ENCODE results near the gene GPR89B.
"Not testable (repeated sequence)": the region's sequence is repeated elsewhere in the genome, so short reads cannot be mapped to it uniquely, and the experiment has no call there.

GPR89B gene

DNA sequence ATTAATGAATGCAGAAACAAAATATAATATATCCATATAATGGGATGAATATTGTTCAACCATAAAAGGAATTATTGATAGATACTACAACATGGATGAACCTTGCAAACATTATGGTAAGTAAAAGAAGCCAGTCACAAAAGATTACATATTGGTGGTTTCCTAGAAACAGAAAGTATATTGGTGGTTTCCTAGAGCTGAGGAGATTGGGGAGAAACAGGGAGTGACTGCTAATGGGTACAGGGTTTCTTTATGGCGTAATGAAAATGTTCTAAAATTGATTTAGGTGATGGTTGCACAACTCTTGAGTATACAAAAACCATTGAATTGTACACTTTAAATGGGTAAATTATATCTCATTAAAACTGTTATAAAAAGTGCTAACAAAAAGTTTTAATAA, 14.3 kb downstream of the GPR89B start:
- not testable (repeated sequence) for DNase-seq

DNA sequence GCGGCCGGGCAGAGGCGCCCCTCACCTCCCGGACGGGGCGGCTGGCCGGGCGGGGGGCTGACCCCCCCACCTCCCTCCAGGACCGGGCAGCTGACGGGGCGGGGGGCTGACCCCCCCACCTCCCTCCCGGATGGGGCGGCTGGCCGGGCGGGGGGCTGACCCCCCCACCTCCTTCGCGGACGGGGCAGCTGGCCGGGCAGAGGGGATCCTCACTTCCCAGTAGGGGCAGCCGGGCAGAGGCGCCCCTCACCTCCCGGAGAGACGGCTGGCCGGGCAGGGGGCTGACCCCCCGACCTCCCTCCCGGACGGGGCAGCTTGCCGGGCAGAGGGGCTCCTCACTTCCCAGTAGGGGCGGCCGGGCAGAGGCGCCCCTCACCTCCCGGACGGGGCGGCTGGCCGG, 21.3 kb downstream of the GPR89B start:
- DNase-seq = not testable (repeated sequence)

GRCh38 chr1:147958906-147959305, 30.7 kb downstream of the GPR89B start:
- not testable (repeated sequence) for DNase-seq

DNA sequence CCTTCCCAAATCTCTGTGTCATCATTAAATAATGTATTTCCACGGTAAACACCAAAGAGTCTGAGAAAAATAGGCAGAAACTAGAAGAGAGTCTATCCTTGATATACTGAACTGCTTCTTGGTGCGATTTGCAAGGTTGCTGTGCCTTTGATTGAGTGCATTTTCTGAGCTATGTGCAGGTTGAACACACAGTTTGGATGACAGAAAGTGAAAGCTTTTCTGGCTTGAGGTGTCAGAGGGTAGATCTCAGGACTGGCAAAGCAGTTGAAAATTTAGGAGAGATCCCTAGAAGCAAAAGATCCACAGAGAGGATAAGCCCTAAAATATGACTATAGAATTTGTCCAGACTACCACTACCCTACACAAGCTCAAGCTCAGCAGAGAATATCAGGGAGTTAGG, 31.5 kb downstream of the GPR89B start:
- not testable (repeated sequence) for DNase-seq

DNA sequence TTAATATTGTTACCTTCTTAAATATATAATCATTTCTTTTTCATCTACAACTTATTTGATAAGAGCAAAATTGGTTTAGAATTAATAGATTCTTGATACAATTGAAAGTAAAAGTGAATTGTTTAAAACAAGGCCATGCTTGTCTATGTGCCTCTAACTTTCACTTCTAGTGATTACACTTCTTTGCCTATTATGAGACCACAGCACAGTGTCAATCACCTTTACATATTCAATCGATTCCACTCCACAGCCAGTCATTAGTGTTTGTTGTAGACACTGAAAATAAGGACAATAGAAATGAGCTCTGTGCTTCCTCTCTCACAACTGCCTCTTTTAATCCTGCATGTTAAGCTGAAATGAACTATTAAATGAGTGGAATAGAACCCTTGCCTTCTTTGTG, 36.4 kb downstream of the GPR89B start:
- DNase-seq = not testable (repeated sequence)

GRCh38 chr1:147966657-147967056, 38.4 kb downstream of the GPR89B start:
- DNase-seq = not testable (repeated sequence)

DNA sequence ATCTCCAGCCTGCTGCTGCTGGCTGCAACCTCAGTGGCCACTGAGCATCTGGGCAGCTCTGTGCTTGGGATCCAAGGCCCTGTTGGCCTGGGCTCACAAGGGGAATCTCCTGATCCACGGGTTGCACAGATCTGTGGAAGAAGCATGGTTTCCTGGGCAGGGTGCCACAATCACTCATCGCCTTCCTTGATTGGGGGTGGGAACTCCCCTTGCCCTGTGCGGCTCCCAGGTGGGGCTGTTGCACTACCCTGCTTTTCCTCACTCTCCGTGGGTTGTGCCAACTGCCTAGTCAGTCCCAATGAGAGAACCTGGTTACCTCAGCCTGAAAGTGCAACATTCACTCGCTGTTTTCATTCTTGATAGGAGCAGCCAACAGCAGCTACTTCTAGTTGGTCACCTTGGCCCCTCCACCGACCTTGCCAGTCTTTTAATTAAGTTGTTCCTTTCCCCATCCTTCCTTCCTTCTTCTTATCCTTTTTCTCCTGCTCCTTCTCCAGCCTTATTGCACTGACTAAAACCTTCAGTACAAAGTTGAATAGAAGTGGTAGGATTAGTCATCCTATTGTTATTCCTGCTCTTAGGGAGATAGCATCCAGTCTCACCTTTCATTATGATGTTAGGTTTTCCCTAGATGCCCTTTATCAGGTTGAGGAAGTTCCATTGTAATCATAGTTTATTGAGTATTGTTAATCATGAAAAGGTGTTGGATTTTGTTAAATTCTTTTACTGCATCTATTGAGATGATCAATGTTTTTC, 50.9 kb downstream of the GPR89B start:
- not testable (repeated sequence) for DNase-seq

DNA sequence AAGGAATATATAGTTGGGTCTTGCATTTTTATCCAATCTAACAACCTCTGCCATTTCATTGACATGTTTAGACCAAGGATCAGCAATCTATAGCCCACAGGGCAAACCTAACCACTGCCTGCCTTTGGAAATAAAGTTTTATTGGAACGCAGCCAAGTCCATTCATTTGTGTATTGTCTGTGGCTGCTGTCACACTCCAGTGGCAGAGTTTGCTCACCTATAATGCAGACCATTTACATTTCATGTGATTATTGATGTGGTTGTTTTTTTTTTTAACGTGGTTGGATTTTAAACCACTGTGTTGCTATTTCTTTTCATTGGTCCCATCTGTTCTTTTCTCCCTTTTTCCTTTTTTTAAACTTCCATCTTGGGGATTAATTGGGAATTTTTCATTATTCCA, 57.2 kb downstream of the GPR89B start:
- DNase-seq = not testable (repeated sequence)

DNA sequence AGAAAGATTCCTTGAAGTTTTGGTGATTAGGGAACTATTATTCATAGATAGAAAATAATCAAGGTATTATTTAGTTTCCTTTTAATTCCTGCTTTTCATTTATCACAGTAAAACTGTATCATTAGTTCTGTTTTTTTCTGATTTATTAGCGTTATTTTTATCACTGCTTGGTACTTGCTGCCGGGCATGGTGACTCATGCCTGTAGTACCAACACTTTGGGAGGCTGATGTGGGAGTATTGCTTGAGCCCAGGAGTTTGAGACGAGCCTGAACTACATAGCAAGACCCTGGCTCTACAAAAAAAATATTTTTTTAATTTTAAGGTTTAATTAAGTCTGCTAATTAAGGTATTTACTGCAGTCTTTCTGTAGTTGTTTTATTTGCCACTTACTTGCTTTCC, 59.7 kb downstream of the GPR89B start:
- DNase-seq = not testable (repeated sequence)

DNA sequence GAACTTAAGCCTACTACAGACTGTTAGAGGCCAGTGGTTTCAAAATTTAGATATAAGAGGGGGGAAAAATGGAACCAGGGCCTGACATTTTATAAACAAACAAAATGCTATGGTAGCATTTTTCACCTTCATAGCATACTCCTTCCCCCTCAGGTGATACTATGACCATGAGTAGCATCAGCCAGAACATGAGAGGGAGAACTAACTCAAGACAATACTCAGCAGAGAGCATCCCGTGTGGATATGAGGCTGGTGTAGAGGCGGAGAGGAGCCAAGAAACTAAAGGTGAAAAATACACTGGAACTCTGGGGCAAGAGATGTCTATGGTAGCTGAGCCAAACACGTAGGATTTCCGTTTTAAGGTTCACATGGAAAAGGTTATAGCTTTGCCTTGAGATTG, 64.7 kb downstream of the GPR89B start:
- not testable (repeated sequence) for DNase-seq

DNA sequence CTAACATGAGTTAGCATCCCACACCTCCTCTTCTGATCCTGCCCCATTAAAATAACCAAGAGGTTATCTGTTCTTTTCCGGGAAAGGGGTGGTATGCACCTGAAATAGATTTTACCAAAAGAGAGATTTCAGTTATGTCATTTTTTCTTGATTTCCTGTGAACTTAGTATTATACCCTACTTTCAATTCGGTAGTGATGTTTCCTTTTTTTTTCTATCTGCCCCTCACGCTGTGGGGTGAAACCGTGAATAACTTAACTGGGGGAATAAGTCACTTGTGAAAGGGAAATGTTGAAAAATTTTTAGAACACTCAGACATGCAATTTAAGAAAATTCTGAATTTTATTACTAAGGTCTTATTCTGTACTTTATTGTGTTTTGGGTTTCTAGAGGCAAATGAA, 65.2 kb downstream of the GPR89B start:
- not testable (repeated sequence) for DNase-seq

DNA sequence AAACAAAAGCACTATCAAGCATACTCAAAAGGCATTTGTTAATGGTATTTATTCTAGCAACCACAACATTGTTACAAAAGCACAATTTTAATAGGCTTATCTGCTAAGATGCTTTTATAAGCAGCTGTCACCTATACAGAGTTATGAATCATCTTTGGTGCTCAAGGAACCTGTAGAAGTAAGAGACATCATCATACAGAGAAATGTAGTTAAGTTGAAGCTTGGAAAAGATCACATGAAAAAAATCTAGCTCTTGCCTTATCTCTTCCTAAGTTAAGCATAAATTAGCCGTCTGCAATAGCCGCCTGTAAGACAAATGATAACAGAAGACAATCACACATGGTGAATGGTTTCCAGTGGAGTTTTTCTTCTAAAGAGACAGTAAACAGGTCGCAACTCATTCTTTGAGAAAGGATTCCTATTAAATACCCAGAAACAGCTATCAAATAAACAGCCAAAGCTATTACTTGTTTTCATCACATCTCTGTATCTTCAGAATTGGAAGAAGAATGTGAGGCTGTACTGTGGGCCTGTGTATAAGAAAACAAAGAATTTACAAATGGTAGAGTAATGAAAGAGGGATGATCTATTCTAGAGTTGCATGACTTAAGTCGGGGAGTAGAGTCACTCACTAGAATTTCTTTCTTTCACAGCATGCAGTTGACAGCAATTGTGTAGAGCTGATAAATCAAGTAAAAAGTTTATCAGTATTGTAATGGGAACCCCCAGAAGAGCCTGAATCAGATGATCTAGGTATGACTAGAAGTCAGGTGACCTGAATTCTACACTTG, 65.8 kb downstream of the GPR89B start:
- not testable (repeated sequence) for DNase-seq

- not testable (repeated sequence) for DNase-seq
These were observed 67.9 kb downstream of the GPR89B start for GRCh38 chr1:147996088-147996487.

DNA sequence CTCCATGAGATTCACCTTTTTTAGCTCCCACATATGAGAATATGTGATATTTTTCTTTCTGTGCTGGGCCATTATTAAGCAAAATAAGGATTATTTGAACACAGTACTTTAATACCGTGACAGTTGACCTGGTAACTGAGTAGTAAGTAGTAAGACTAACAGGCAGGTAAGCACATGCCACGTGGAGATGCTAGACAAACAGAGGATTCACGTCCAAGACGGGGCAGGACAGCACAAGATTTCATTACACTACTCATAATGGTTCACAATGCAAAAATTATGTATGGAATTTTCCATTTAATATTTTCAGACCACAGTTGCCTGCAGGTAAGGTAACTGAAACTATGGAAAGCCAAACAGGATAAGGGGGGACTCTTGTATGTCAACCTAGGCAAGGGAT, 79.5 kb downstream of the GPR89B start:
- not testable (repeated sequence) for DNase-seq

- no peak for DNase-seq
These were observed 82.3 kb downstream of the GPR89B start for GRCh38 chr1:148010527-148010926.

DNA sequence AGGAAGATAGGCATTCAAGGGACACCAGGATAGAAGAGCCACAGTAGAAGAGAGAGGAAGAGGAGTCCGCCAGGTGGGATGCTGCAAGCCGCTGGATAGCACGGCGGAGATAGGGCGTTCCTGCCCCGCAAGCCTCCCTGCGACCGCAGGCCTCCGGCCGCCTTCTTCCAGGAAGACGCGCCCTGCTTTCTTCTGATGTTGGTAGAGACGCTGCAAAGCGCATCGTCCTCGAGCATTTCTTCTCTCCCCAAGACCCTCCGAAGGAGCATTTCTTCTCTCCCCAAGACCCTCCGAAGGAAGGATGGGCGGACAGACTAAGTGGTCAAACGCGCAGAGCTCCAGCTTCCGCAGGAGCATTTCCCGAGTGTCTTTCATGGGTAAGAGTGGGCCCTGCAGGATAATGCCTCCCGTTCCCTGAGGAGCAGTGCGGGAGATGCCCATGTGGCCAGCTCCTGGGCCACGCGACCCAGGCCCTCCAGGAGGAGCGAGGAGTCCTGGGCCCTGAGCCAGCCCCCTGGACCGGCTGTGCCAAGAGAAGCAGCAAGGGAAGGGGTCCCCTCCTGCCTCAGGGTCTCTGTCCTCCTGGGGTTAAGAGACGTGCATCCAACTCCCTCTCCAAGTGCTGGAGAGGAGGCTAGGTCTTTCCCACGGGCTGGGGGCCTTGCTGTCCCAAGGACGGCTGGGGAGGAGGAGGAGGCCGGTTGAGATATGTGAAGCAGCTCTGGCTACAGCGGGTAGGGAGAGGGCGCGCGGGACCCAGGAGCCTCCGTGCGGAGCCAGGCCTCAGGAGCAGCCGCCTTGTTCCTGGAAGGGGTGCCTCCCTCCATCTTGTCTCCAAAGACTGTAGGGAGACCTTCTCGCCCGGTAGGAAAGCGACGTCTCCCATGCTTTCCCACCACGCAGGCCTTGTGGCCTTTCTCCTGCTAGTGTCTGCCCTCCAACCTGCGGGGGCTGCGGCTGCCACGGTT, 85.2 kb downstream of the GPR89B start:
- DNase-seq = not testable (repeated sequence)

DNA sequence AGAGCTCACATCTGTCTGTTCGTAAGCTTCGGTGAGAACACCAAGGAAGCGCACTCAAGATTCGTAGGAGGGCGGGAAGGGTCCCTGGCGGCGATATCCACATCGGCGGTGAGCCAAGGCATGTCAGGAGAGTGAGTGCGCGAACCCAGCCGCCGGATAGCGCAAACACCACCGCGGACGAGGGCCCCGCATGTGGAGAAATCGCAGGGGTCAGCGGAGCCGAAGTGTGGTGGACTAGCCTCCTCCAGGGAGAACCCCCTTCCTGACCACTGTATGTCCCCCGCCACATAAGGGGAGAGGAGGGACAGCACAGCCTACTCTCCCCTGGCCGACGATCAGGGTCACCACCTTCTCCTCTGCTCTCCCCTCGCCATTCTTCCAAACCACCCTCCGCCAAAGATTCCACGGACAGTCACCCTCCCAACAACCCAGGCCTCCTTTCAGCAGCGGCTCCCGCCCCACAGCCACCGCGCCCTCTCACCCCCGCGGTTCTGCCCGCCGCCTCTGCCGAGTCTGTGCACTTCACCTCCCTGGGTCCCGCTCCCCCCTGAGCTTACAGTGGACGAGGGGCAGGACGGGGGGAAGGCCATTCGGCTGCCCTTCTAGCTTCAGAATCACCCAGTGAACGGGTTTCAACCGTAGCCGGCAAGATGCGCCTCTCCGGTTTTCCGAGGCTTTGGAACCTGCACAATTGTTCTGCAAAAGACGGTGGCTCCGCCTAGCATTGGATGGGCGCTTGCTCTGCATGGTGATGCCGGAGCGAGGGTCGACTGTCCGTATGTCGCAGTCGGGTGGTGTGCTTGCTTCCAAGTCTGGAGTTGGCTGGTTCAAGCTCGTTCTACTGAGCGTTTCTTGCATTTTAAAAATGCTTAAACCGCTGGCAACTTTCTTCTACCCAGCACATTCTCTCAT, 86.3 kb downstream of the GPR89B start:
- DNase-seq = not testable (repeated sequence)

- DNase-seq = not testable (repeated sequence)
These were observed 96.7 kb downstream of the GPR89B start for GRCh38 chr1:148024918-148025317.

DNA sequence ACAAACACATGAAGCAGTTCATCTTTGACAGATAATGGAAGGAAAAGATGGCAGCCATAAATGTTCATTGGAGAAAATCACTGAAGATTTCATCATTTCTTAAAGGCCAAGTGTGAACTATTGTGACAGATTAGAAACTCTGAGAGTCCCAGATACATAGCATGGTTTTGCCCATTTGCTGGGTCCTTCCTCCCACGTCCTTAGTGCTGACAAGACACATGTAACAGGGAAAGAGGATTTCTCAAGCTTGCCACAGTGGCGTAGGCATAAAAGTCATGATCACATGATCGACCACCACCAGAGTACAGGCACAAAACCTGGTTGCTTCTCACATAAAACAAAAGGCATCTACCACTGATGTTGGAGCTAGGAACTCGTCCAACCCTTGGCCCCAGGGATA, 98.8 kb downstream of the GPR89B start:
- DNase-seq = not testable (repeated sequence)

DNA sequence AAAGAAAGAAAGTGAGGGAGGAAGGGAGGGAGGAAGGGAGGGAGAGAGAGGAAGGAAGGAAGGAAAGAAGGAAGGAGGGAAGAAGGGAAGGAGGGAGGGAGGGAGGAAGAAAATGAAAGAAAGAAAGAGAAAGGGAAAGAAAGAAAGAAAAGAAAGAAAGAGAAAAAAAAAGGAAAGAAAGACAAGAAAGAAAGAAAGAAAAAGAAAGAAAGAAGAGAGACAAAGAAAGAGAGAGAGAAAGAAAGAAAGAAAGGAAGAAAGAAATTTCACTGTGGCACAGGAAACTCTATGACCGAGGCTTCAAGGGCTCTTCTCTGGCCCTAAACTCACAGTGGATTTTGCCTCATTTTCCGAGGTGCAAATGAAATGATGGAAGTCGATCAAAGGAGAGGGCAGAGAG, 104.0 kb downstream of the GPR89B start:
- DNase-seq = not testable (repeated sequence)

DNA sequence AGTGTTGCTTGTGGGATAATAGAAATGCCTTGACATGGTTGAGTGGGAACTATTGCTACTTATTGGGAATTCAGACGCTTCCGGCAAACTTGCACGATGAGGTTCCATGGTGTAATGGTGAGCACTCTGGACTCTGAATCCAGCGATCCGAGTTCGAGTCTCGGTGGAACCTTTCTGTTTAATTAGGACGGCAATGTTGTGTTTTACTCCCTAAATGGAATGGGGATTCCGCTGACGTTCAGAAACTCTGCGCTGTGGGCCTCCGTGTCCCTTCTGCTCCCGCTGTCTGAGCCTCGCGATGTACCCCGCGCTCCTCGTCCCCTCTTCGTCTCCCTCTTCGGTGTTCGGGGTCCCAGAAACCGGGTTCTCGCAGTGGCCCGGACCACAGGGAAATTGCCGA, 104.5 kb downstream of the GPR89B start:
- not testable (repeated sequence) for DNase-seq

- DNase-seq = not testable (repeated sequence)
These were observed 104.9 kb downstream of the GPR89B start for GRCh38 chr1:148033147-148033546.

All from activated T-cell treated with anti-CD3 and anti-CD28 coated beads, Interleukin-2, amount 50 U/mL, for 1 hour (primary cell).